Neural cell (in vitro differentiated cells): ENCODE data around the gene EOGT. TPM values are rescaled to one million over a fixed set of nuclear protein-coding genes. Genes with fewer than 3 reads are reported as not detected.

Source experiments
- H2AFZ ChIP-seq: fragments of 200-600, 300-800 bp; sonication (generic), shearing (Covaris generic); 2 replicates; pipeline ENCODE4 v1.6.0; 2014; ENCODE audit warnings: low read depth, mild to moderate bottlenecking, antibody characterized with exemption, low read length, moderate library complexity
- H3F3A ChIP-seq: fragments of 200-600 bp; shearing (Covaris generic); 2 replicates; pipeline ENCODE4 v1.6.1; 2016; ENCODE audit warnings: mild to moderate bottlenecking, moderate library complexity, mixed read lengths, antibody characterized with exemption, low read length; ENCODE audit not compliant: insufficient read depth, poor library complexity, severe bottlenecking
- H3K27ac ChIP-seq: fragments of 200-600, 300-800 bp; sonication (generic), shearing (Covaris generic); 2 replicates; pipeline ENCODE4 v1.5.1; 2014; ENCODE audit warnings: mild to moderate bottlenecking, low read length, moderate library complexity
- H3K27me3 ChIP-seq: fragments of 300-800, 200-600 bp; sonication (generic), shearing (Covaris generic); 2 replicates; pipeline ENCODE4 v1.6.0; 2014; ENCODE audit warnings: mild to moderate bottlenecking, low read depth, low read length, moderate library complexity; ENCODE audit not compliant: insufficient read depth
- H3K36me3 ChIP-seq: fragments of 300-800, 200-600 bp; sonication (generic), shearing (Covaris generic); 2 replicates; pipeline ENCODE4 v1.5.1; 2014; ENCODE audit warnings: mild to moderate bottlenecking, antibody characterized with exemption, low read length, moderate library complexity; ENCODE audit not compliant: insufficient read depth
- H3K4me2 ChIP-seq: fragments of 300-800, 200-600 bp; sonication (generic), shearing (Covaris generic); 2 replicates; pipeline ENCODE4 v1.6.0; 2014; ENCODE audit warnings: mild to moderate bottlenecking, low read length
- H3K4me3 ChIP-seq: fragments of 300-800, 200-600 bp; sonication (generic), shearing (Covaris generic); 2 replicates; pipeline ENCODE4 v1.5.1; 2014; ENCODE audit warnings: mild to moderate bottlenecking, low read length, moderate library complexity
- H3K79me2 ChIP-seq: fragments of 200-600 bp; shearing (Covaris generic); replicated peaks from 2 replicates; pipeline ENCODE4 v1.6.0; 2014; ENCODE audit warnings: mild to moderate bottlenecking, low read length, moderate library complexity; ENCODE audit not compliant: insufficient read depth
- H3K9ac ChIP-seq: fragments of 300-800, 200-600 bp; sonication (generic), shearing (Covaris generic); 2 replicates; pipeline ENCODE4 v1.6.1; 2016; ENCODE audit warnings: mild to moderate bottlenecking, low read length, mixed read lengths
- H3K9me2 ChIP-seq: fragments of 200-600 bp; shearing (Covaris generic); 2 replicates; pipeline ENCODE4 v1.6.1; 2016; ENCODE audit warnings: mild to moderate bottlenecking, low read length, mixed read lengths; ENCODE audit not compliant: insufficient read depth
- H3K9me3 ChIP-seq: fragments of 200-600, 300-800 bp; sonication (generic), shearing (Covaris generic); 2 replicates; pipeline ENCODE4 v1.6.1; 2016; ENCODE audit warnings: mild to moderate bottlenecking, mixed run types, low read length, moderate library complexity, mixed read lengths
- H4K20me1 ChIP-seq: fragments of 200-600 bp; shearing (Covaris generic); 2 replicates; pipeline ENCODE4 v1.6.1; 2016; ENCODE audit warnings: mild to moderate bottlenecking, mixed run types; ENCODE audit not compliant: insufficient read depth
- CTCF ChIP-seq: fragments of 450-650 bp; IDR thresholded peaks from 2 replicates; pipeline ENCODE4 v1.5.1; 2014; ENCODE audit warnings: antibody characterized with exemption, mild to moderate bottlenecking, moderate library complexity; ENCODE audit not compliant: poor library complexity, severe bottlenecking
- EP300 ChIP-seq: fragments of 450-650 bp; conservative IDR thresholded peaks from 2 replicates; pipeline ENCODE4 v1.6.1; 2014; ENCODE audit warnings: antibody characterized with exemption, mild to moderate bottlenecking, moderate library complexity; ENCODE audit not compliant: poor library complexity, severe bottlenecking
- EZH2 ChIP-seq: fragments of 200-600, 300-800 bp; shearing (Covaris generic), sonication (generic); IDR thresholded peaks from 2 replicates; pipeline ENCODE4 v1.6.1; 2014; ENCODE audit warnings: antibody characterized with exemption, low read length, borderline replicate concordance, mild to moderate bottlenecking; ENCODE audit not compliant: insufficient read depth, poor library complexity, severe bottlenecking
- MXI1 ChIP-seq: fragments of 450-650 bp; conservative IDR thresholded peaks from 2 replicates; pipeline ENCODE4 v1.6.1; 2014; ENCODE audit warnings: antibody characterized with exemption, mild to moderate bottlenecking; ENCODE audit not compliant: poor library complexity, severe bottlenecking
- POLR2AphosphoS5 ChIP-seq: IDR thresholded peaks from 2 replicates; pipeline ENCODE4 v1.6.1; 2012
- RAD21 ChIP-seq: fragments of 450-650 bp; conservative IDR thresholded peaks from 2 replicates; pipeline ENCODE4 v1.6.1; 2014; ENCODE audit warnings: antibody characterized with exemption, mild to moderate bottlenecking, moderate library complexity
- REST ChIP-seq: IDR thresholded peaks from 2 replicates; pipeline ENCODE4 v1.6.1; 2012; ENCODE audit warnings: borderline replicate concordance
- SMC3 ChIP-seq: fragments of 450-650 bp; conservative IDR thresholded peaks from 2 replicates; pipeline ENCODE4 v1.6.1; 2014; ENCODE audit warnings: antibody characterized with exemption, mild to moderate bottlenecking, moderate library complexity; ENCODE audit not compliant: poor library complexity
- TAF1 ChIP-seq: IDR thresholded peaks from 2 replicates; pipeline ENCODE4 v1.6.1; 2012; ENCODE audit warnings: low read depth
- polyA plus RNA-seq: library from polyadenylated mRNA; depleted of rRNA; stranded (reverse); fragments of >200 nt; gene quantifications from 2 replicates; pipeline ENCODE4 v1.2.3, GENCODE V29; 2014

The EOGT gene
- polyA plus RNA-seq, 1 donor from 2014 or later, result 3.2 TPM

GRCh38 chr3:69058947-69059224, 45.4 kb upstream of the EOGT start:
- no peak overlapping the region for H3K27ac ChIP-seq
- H3K4me3 ChIP-seq, result no peak overlapping the region
- no peaks in the 10 kb centered on the region for H3F3A ChIP-seq
- TF ChIP-seq CTCF, result no peak
- no peak for TF ChIP-seq RAD21
- no peak for TF ChIP-seq EP300
- no peak for TF ChIP-seq SMC3
- TF ChIP-seq REST, result no peak
- TF ChIP-seq EZH2, result no peak
- no peak overlapping the region for H2AFZ ChIP-seq
- H3K4me2 ChIP-seq, result no peak overlapping the region
- H3K36me3 ChIP-seq, result peaks cover 19% of the 10 kb centered on the region
- H3K9ac ChIP-seq, result no peak overlapping the region
- H4K20me1 ChIP-seq, result no peaks in the 10 kb centered on the region
- H3K79me2 ChIP-seq, result no peaks in the 10 kb centered on the region
- H3K27me3 ChIP-seq, result no peaks in the 10 kb centered on the region
- H3K9me2 ChIP-seq, result no peaks in the 10 kb centered on the region
- H3K9me3 ChIP-seq, result no peaks in the 10 kb centered on the region

DNA sequence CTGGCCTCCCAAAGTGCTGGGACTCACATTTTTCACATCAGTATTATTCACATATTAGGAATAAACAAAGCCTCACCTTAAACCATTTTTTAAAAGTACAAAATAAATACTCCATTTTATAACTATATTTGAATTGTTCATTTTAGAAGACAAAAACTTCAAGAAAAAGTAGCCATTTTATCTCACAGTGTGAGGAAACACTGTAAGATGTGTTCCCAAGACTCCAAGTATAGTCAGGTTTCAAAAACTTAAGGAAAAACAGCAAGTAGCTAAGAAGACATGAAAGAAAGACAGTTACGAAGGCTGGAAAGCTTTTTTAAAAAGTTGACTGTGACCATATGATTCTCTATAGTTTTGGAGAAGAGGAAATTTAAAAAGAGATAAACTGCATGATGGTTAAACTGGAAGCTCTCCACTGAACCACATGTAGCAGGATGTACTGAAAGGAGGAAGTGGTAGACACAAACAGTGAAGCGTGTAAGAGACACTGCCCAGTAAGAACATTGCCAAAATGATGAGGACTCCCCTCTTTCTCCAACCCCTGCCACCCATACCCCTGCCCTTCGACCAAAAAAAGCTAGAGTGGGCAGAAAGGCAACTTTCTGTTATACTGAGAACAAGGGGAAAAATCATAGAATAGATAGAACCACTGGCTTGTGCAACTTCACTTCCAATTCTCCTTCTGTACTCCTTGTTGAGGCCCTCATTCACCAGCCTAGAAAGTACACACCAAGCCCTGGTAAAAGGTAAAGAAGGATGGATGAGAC, 44.9 kb upstream of the EOGT start:
- Histone ChIP-seq H3K36me3 (peaks cover 24% of the 10 kb centered on the region), H3K27me3 (no peaks in the 10 kb centered on the region), H3K79me2 (no peaks in the 10 kb centered on the region), H3K27ac (no peak overlapping the region), H4K20me1 (no peaks in the 10 kb centered on the region), H3K4me3 (no peak overlapping the region), H3K4me2 (no peak overlapping the region), H3K9me3 (no peaks in the 10 kb centered on the region), H3K9ac (no peak overlapping the region), H2AFZ (no peak overlapping the region), H3F3A (no peaks in the 10 kb centered on the region), H3K9me2 (no peaks in the 10 kb centered on the region)
- TF ChIP-seq POLR2AphosphoS5 (no peak), REST (no peak), CTCF (no peak), TAF1 (no peak), EZH2 (no peak), SMC3 (no peak), EP300 (no peak), RAD21 (no peak), MXI1 (no peak)
